Stomach (tissue), 4 donors: ENCODE data around the gene FGF8.

Experiments used
- POLR2A ChIP-seq, 4 donors: fragments of 450-650 bp; IDR thresholded peaks; one replicate each; pipeline ENCODE4 v1.6.1; 2016; ENCODE audit warnings: antibody characterized with exemption in 4 of 4, control low read depth in 2 of 4, mild to moderate bottlenecking in 1 of 4, moderate library complexity in 1 of 4
- TF ChIP-seq, protein P1 (sequence below), 7 experiments: fragments of 450-650 bp in 4 of 7; fragments of 200-600 bp in 3 of 7; sonication (generic) in 3 of 7; IDR thresholded peaks; one replicate each; pipeline ENCODE4 v1.5.1; 2016 to 2019; ENCODE audit warnings: antibody characterized with exemption in 7 of 7, control low read depth in 2 of 7, mild to moderate bottlenecking in 1 of 7

DNA sequence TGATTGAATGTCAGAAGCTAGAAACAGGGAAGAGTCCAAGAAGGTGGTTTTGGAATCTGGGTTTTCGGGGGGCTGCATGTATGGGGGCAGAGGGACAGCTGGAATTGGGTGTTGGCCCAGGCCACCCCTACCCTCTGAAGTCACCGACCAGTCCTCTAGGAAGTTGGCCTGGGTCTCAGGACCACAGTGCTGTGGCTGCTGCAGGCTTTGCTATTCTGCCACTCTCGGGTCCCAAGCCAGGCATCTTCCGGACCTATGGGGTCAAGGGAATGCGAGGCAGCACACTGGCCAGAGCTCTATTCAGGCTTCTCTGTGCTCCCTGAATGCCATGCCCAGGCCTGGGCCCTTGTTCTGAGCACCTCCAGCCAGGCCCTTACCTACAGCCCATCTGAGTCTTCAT lies 13.2 kb downstream of the FGF8 start:
- TF ChIP-seq, protein P1, sequence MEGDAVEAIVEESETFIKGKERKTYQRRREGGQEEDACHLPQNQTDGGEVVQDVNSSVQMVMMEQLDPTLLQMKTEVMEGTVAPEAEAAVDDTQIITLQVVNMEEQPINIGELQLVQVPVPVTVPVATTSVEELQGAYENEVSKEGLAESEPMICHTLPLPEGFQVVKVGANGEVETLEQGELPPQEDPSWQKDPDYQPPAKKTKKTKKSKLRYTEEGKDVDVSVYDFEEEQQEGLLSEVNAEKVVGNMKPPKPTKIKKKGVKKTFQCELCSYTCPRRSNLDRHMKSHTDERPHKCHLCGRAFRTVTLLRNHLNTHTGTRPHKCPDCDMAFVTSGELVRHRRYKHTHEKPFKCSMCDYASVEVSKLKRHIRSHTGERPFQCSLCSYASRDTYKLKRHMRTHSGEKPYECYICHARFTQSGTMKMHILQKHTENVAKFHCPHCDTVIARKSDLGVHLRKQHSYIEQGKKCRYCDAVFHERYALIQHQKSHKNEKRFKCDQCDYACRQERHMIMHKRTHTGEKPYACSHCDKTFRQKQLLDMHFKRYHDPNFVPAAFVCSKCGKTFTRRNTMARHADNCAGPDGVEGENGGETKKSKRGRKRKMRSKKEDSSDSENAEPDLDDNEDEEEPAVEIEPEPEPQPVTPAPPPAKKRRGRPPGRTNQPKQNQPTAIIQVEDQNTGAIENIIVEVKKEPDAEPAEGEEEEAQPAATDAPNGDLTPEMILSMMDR (IDR thresholded peaks at IDR 0.05): no peak
- no peak for TF ChIP-seq POLR2A (IDR thresholded peaks at IDR 0.05)
